ENCODE measurements around the gene GRB2. TPM values are rescaled to one million over a fixed set of nuclear protein-coding genes. Genes with fewer than 3 reads are reported as not detected.
A peak's percentile ranks its signal among the peaks of the same experiment; 100 is the strongest.

Gene GRB2
- total and polyA plus RNA-seq, 2 experiments from 2014 or later, result 65.0 to 96.6 TPM

- TF ChIP-seq EZH2 (IDR thresholded peaks at IDR 0.05; ENCODE audit: insufficient read depth, poor library complexity, severe bottlenecking) (no peak), EZH2phosphoT487 (IDR thresholded peaks at IDR 0.05; ENCODE audit: insufficient read depth, low read depth) (no peak)
- 67 to 68% methylated on average over 1 of the region's 1 CpG for WGBS, 2 experiments (ENCODE audit: low coverage in 1 of 2, low lambda C conversion rate in 2 of 2, missing lambda C conversion rate in 2 of 2)
- no peak overlapping the region for H2AFZ ChIP-seq
- no peaks in the 10 kb centered on the region for H3K9me2 ChIP-seq (ENCODE audit: insufficient read depth)
- H3K4me3 ChIP-seq, result no peak overlapping the region
- no peaks in the 10 kb centered on the region for H3K9me3 ChIP-seq (ENCODE audit: low read depth)
- no peaks in the 10 kb centered on the region for H3K27me3 ChIP-seq (replicated peaks; ENCODE audit: insufficient read depth)
- H3K79me2 ChIP-seq (ENCODE audit: insufficient read depth), result peaks cover 100% of the 10 kb centered on the region
- no peaks in the 10 kb centered on the region for H3K36me3 ChIP-seq (ENCODE audit: low read depth)
- H3K4me1 ChIP-seq (ENCODE audit: insufficient read depth), result peaks cover 13% of the 10 kb centered on the region
- peak; percentile 32 for DNase-seq
- H3K27ac ChIP-seq, result no peak overlapping the region
- no peak overlapping the region for H3K9ac ChIP-seq
- H4K20me1 ChIP-seq (ENCODE audit: insufficient read depth), result peaks cover 59% of the 10 kb centered on the region
- H3K4me2 ChIP-seq (ENCODE audit: unreplicated experiment), result no peak overlapping the region
- H3F3A ChIP-seq (ENCODE audit: insufficient read depth), result peaks cover 16% of the 10 kb centered on the region
- in situ Hi-C loops (cut with MboI), result no loop called here
Measured at GRCh38 chr17:75367312-75367711, 38.2 kb downstream of the GRB2 start.

GRCh38 chr17:75366432-75366831 lies 39.0 kb downstream of the GRB2 start:
- H3K9me2 ChIP-seq (ENCODE audit: insufficient read depth), result no peaks in the 10 kb centered on the region
- H3K4me2 ChIP-seq (ENCODE audit: unreplicated experiment), result no peak overlapping the region
- no peaks in the 10 kb centered on the region for H3K27me3 ChIP-seq (replicated peaks; ENCODE audit: insufficient read depth)
- no peak overlapping the region for H2AFZ ChIP-seq
- H3K9me3 ChIP-seq (ENCODE audit: low read depth), result no peaks in the 10 kb centered on the region
- H3K79me2 ChIP-seq (ENCODE audit: insufficient read depth), result peaks cover 100% of the 10 kb centered on the region
- H3F3A ChIP-seq (ENCODE audit: insufficient read depth), result peaks cover 16% of the 10 kb centered on the region
- WGBS, 2 experiments (ENCODE audit: low coverage in 1 of 2, low lambda C conversion rate in 2 of 2, missing lambda C conversion rate in 2 of 2), result 85 to 91% methylated on average over 6 of the region's 6 CpGs
- no peaks in the 10 kb centered on the region for H3K36me3 ChIP-seq (ENCODE audit: low read depth)
- no peak for TF ChIP-seq EZH2phosphoT487 (IDR thresholded peaks at IDR 0.05; ENCODE audit: insufficient read depth, low read depth)
- no peak for TF ChIP-seq EZH2 (IDR thresholded peaks at IDR 0.05; ENCODE audit: insufficient read depth, poor library complexity, severe bottlenecking)
- in situ Hi-C loops (cut with MboI), result no loop called here
- H4K20me1 ChIP-seq (ENCODE audit: insufficient read depth), result peaks cover 65% of the 10 kb centered on the region
- no peak overlapping the region for H3K4me3 ChIP-seq
- no peak overlapping the region for H3K27ac ChIP-seq
- H3K9ac ChIP-seq, result no peak overlapping the region
- DNase-seq, result no peak
- H3K4me1 ChIP-seq (ENCODE audit: insufficient read depth), result peaks cover 13% of the 10 kb centered on the region

DNA sequence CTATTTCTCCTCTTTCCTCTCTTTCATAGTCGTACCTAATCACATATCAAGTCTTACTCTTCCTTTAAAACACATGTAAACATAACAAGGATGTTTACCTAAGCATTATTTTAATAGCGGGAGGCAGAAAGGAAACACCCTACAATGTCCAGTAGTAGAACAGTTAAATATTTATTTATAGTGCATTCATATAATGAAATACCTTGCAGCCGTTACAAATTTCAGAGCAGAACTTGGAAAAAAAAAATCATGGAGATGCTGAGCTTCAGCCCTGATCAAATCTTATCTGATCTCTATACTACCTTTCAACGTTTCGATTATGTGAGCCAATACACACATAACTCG lies 39.6 kb downstream of the GRB2 start:
- peaks cover 100% of the 10 kb centered on the region for H3K79me2 ChIP-seq (ENCODE audit: insufficient read depth)
- no peak overlapping the region for H3K27ac ChIP-seq
- H3K36me3 ChIP-seq (ENCODE audit: low read depth), result no peaks in the 10 kb centered on the region
- DNase-seq, result no peak
- H2AFZ ChIP-seq, result no peak overlapping the region
- WGBS, 2 experiments (ENCODE audit: low coverage in 1 of 2, low lambda C conversion rate in 2 of 2, missing lambda C conversion rate in 2 of 2), result 96 to 97% methylated on average over 6 of the region's 6 CpGs
- no peaks in the 10 kb centered on the region for H3K9me3 ChIP-seq (ENCODE audit: low read depth)
- peaks cover 16% of the 10 kb centered on the region for H3F3A ChIP-seq (ENCODE audit: insufficient read depth)
- no peak overlapping the region for H3K4me2 ChIP-seq (ENCODE audit: unreplicated experiment)
- peaks cover 13% of the 10 kb centered on the region for H3K4me1 ChIP-seq (ENCODE audit: insufficient read depth)
- in situ Hi-C loops (cut with MboI), result no loop called here
- no peak overlapping the region for H3K9ac ChIP-seq
- TF ChIP-seq EZH2phosphoT487 (IDR thresholded peaks at IDR 0.05; ENCODE audit: insufficient read depth, low read depth) (no peak), EZH2 (IDR thresholded peaks at IDR 0.05; ENCODE audit: insufficient read depth, poor library complexity, severe bottlenecking) (no peak)
- H3K9me2 ChIP-seq (ENCODE audit: insufficient read depth), result no peaks in the 10 kb centered on the region
- H3K27me3 ChIP-seq (replicated peaks; ENCODE audit: insufficient read depth), result no peaks in the 10 kb centered on the region
- H4K20me1 ChIP-seq (ENCODE audit: insufficient read depth), result peaks cover 69% of the 10 kb centered on the region
- no peak overlapping the region for H3K4me3 ChIP-seq

DNA sequence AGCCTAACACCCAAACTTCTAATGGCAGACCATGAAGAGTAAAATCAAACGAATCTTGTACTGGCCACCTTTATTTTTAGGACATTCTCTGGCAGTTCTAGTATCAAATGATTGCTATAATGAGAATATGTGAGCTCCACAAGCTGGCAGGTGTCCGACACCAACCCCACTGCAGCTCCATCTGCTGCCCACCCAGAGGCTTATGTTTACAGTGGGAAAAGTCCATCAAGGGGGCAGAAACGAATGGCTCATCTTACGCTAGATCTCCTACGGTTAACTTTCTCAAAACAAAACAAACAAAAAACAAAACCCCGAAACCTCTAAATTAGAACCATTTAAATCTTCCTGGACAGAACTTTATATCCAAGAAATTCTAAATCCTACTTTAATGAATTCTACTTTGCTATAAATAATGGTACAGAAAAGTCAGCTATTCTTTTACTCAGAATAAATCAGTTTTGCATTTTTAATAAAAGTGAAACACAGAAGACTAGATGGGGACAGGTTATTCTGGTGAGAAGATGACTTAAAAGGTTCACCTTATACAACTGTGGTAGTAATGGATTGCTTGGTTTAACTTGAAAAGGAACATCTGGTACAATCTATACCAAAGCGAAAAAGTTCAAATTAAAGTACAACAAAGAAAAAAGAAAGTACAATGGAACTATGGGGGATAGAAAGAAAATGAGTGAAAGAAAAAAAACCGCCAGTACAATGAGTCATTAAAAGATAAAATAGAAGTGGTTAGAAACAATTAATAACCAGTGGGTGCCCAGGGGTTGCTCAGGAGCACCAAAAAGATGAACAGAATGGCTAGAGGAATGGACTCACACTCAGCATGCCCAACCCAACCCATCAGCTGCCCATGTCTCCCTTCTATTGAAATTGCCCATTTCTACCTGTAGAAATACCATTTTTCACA lies 40.2 kb downstream of the GRB2 start:
- TF ChIP-seq EZH2 (IDR thresholded peaks at IDR 0.05; ENCODE audit: insufficient read depth, poor library complexity, severe bottlenecking) (no peak), EZH2phosphoT487 (IDR thresholded peaks at IDR 0.05; ENCODE audit: insufficient read depth, low read depth) (no peak)
- Histone ChIP-seq H3K4me3 (no peak overlapping the region), H3F3A (ENCODE audit: insufficient read depth) (peaks cover 16% of the 10 kb centered on the region), H3K27ac (no peak overlapping the region), H2AFZ (no peak overlapping the region), H3K36me3 (ENCODE audit: low read depth) (no peaks in the 10 kb centered on the region), H3K79me2 (ENCODE audit: insufficient read depth) (peaks cover 100% of the 10 kb centered on the region), H3K27me3 (replicated peaks; ENCODE audit: insufficient read depth) (no peaks in the 10 kb centered on the region), H4K20me1 (ENCODE audit: insufficient read depth) (peaks cover 68% of the 10 kb centered on the region), H3K4me1 (ENCODE audit: insufficient read depth) (peaks cover 13% of the 10 kb centered on the region), H3K4me2 (ENCODE audit: unreplicated experiment) (no peak overlapping the region), H3K9me3 (ENCODE audit: low read depth) (no peaks in the 10 kb centered on the region), H3K9me2 (ENCODE audit: insufficient read depth) (no peaks in the 10 kb centered on the region), H3K9ac (no peak overlapping the region)
- in situ Hi-C loops (cut with MboI), result no loop called here
- DNase-seq, result no peak
- 94 to 99% methylated on average over 8 of the region's 8 CpGs for WGBS, 2 experiments (ENCODE audit: low coverage in 1 of 2, low lambda C conversion rate in 2 of 2, missing lambda C conversion rate in 2 of 2)

All from GM23248 (cell line).